Liver (tissue), 9 donors: ENCODE measurements around the gene SAMD4A. TPM values are rescaled to one million over a fixed set of nuclear protein-coding genes. Genes with fewer than 3 reads are reported as not detected.

ENCODE experiments used
- DNase-seq: peaks from one replicate; pipeline ENCODE4 v3.0.0-alpha.2; 2017; ENCODE audit warnings: low spot score
- H3K27ac ChIP-seq, 2 donors: one replicate each; pipeline ENCODE4 v1.7.0; 2013; ENCODE audit warnings: inconsistent platforms in 2 of 2, low read length in 2 of 2, control low read depth in 1 of 2, low read depth in 1 of 2, mild to moderate bottlenecking in 1 of 2
- H3K27me3 ChIP-seq, 4 donors: one replicate each; pipeline versions ENCODE4 v1.6.1 to v1.7.0; 2013; ENCODE audit warnings: low read length in 3 of 4, inconsistent platforms in 1 of 4, mild to moderate bottlenecking in 1 of 4, moderate library complexity in 1 of 4; ENCODE audit not compliant: control insufficient read depth in 4 of 4, insufficient read depth in 4 of 4
- H3K36me3 ChIP-seq, 4 donors: one replicate each; pipeline versions ENCODE4 v1.6.1 to v1.7.0; 2013; ENCODE audit warnings: low read length in 3 of 4, mild to moderate bottlenecking in 3 of 4, low read depth in 1 of 4, moderate library complexity in 1 of 4; ENCODE audit not compliant: control insufficient read depth in 4 of 4, insufficient read depth in 3 of 4
- H3K4me1 ChIP-seq, 4 donors: one replicate each; pipeline versions ENCODE4 v1.6.1 to v1.7.0; 2013; ENCODE audit warnings: low read length in 3 of 4, mild to moderate bottlenecking in 3 of 4, moderate library complexity in 1 of 4; ENCODE audit not compliant: control insufficient read depth in 4 of 4, insufficient read depth in 4 of 4
- H3K4me3 ChIP-seq, 3 donors: one replicate each; pipeline versions ENCODE4 v1.6.1 to v1.7.0; 2013; ENCODE audit warnings: low read length in 3 of 3, control low read depth in 1 of 3, low read depth in 1 of 3, mild to moderate bottlenecking in 1 of 3
- H3K9ac ChIP-seq, 2 donors: one replicate each; pipeline ENCODE4 v1.7.0; 2013; ENCODE audit warnings: low read length in 2 of 2, mild to moderate bottlenecking in 2 of 2, moderate library complexity in 2 of 2, control low read depth in 1 of 2, low read depth in 1 of 2
- H3K9me3 ChIP-seq, 4 donors: one replicate each; pipeline versions ENCODE4 v1.6.1 to v1.7.0; 2013; ENCODE audit warnings: low read length in 3 of 4; ENCODE audit not compliant: control insufficient read depth in 4 of 4
- FOXA2 ChIP-seq: IDR thresholded peaks from 2 replicates; pipeline ENCODE4 v1.6.1; 2016; ENCODE audit warnings: antibody characterized with exemption
- GABPA ChIP-seq, 2 donors: IDR thresholded peaks in 1 of 2; conservative IDR thresholded peaks in 1 of 2; 2 replicates each; pipeline ENCODE4 v1.6.1; 2016; ENCODE audit warnings: antibody characterized with exemption in 2 of 2, mild to moderate bottlenecking in 1 of 2, moderate library complexity in 1 of 2
- HNF4A ChIP-seq, 2 donors: conservative IDR thresholded peaks; 2 replicates each; pipeline ENCODE4 v1.6.1; 2016; ENCODE audit warnings: antibody characterized with exemption in 2 of 2, mild to moderate bottlenecking in 2 of 2
- HNF4G ChIP-seq: IDR thresholded peaks from 2 replicates; pipeline ENCODE4 v1.6.1; 2016; ENCODE audit warnings: antibody characterized with exemption
- JUND ChIP-seq, 2 donors: IDR thresholded peaks; 2 replicates each; pipeline ENCODE4 v1.6.1; 2016; ENCODE audit warnings: antibody characterized with exemption in 2 of 2
- MAX ChIP-seq: IDR thresholded peaks from 2 replicates; pipeline ENCODE4 v1.6.1; 2016; ENCODE audit warnings: antibody characterized with exemption
- NR2F2 ChIP-seq: IDR thresholded peaks from 2 replicates; pipeline ENCODE4 v1.6.1; 2016; ENCODE audit warnings: antibody characterized with exemption
- RAD21 ChIP-seq, 2 donors: IDR thresholded peaks; 2 replicates each; pipeline ENCODE4 v1.6.1; 2016; ENCODE audit warnings: antibody characterized with exemption in 2 of 2, mild to moderate bottlenecking in 2 of 2
- REST ChIP-seq: IDR thresholded peaks from 2 replicates; pipeline ENCODE4 v1.6.1; 2016; ENCODE audit warnings: antibody characterized with exemption, mild to moderate bottlenecking
- RXRA ChIP-seq, 2 donors: IDR thresholded peaks; 2 replicates each; pipeline ENCODE4 v1.6.1; 2017 to 2018; ENCODE audit warnings: antibody characterized with exemption in 2 of 2, mild to moderate bottlenecking in 1 of 2
- SP1 ChIP-seq: IDR thresholded peaks from 2 replicates; pipeline ENCODE4 v1.6.1; 2018; ENCODE audit warnings: antibody characterized with exemption, mild to moderate bottlenecking
- TAF1 ChIP-seq: conservative IDR thresholded peaks from 2 replicates; pipeline ENCODE4 v1.6.1; 2016; ENCODE audit warnings: antibody characterized with exemption, mild to moderate bottlenecking
- YY1 ChIP-seq: IDR thresholded peaks from 2 replicates; pipeline ENCODE4 v1.6.1; 2016; ENCODE audit warnings: antibody characterized with exemption, mild to moderate bottlenecking
- WGBS: extraction: QIAGEN DNeasy Blood & Tissue Kit; methylation state at CpG from one replicate; pipeline ENCODE4 v1.1.7; 2013; 5-methylcytosine and 5-hydroxymethylcytosine counted together
- polyA plus RNA-seq, 2 donors: library from polyadenylated mRNA; stranded (reverse) in 1 of 2; unstranded in 1 of 2; fragments of 200-250 nt in 1 of 2; fragments of >200 nt in 1 of 2; fragmentation: Nextera tagmentation in 1 of 2; extraction: Ambion mirVana in 1 of 2; gene quantifications; one replicate each; pipeline versions ENCODE4 v1.2.1 to v1.2.3, GENCODE V29; 2013 to 2015
- total RNA-seq, 2 donors: library from RNA; depleted of rRNA; stranded (reverse); fragments of >200 nt; gene quantifications; one replicate each; pipeline ENCODE4 v1.2.3, GENCODE V29; 2014
- TF ChIP-seq, protein P1 (sequence below): fragments of 150-350 bp; IDR thresholded peaks from 2 replicates; pipeline ENCODE4 v1.5.1; 2017; ENCODE audit warnings: improper control_type of control experiment, low read depth, low read length; ENCODE audit not compliant: missing input control
- donor health status: healthy.
- donor health status: healthy.
- donor health status: healthy.
- donor health status: healthy.
- donor health status: healthy.

SAMD4A gene
- total and polyA plus RNA-seq, 4 donors: 4.3 to 17.8 (median 8.1) TPM

GRCh38 chr14:54769951-54770863 is 203.3 kb downstream of the SAMD4A start:
- WGBS: 93% methylated on average over 14 of the region's 14 CpGs
- Histone ChIP-seq H3K4me3 (no peak overlapping the region), H3K27me3 (no peaks in the 10 kb centered on the region), H3K36me3 (peaks cover 0 to 42% (median 24%) of the 10 kb centered on the region in 4 donors), H3K4me1 (peaks cover 4 to 24% (median 16%) of the 10 kb centered on the region in 4 donors), H3K27ac (no peak overlapping the region), H3K9ac (no peak overlapping the region), H3K9me3 (no peaks in the 10 kb centered on the region)
- no peak for TF ChIP-seq HNF4A (conservative IDR thresholded peaks at IDR 0.05)
- TF ChIP-seq HNF4G: no peak
- no peak for TF ChIP-seq SP1
- TF ChIP-seq RXRA (IDR thresholded peaks at IDR 0.05): no peak
- no peak for TF ChIP-seq TAF1
- TF ChIP-seq FOXA2: no peak
- TF ChIP-seq MAX: no peak
- no peak for DNase-seq

DNA sequence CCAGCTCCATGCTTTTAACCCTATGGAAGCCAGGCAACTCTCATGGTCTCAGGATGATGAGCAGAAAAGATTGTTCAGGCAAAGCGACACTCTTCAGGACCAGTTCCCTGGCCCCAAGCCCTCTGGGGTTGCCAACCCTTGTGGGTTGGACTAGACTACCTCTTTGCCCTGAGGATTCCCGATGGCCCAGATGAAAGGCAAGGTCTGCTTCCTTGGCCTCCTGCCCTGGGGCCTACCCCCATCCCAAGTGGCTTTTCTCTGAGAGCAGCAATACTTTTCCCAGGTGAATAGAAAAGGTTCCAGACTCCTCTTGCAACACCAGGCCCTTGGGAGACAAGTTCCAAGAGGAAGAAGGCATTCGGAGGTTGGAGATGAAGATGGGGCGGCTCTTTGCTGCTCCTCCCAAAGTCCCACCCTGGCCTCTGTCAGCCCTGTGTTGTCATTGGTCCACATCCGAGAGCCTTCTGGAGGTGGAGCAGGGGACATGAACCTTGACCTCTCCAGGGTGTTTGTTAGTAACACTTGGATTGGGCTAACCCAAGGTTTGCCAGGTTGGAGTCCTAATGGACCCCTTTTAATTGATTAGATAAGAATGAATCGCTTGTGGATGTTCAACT is 204.6 kb downstream of the SAMD4A start:
- peak; percentile 34 to 44 for TF ChIP-seq HNF4A (conservative IDR thresholded peaks at IDR 0.05)
- TF ChIP-seq, protein P1, sequence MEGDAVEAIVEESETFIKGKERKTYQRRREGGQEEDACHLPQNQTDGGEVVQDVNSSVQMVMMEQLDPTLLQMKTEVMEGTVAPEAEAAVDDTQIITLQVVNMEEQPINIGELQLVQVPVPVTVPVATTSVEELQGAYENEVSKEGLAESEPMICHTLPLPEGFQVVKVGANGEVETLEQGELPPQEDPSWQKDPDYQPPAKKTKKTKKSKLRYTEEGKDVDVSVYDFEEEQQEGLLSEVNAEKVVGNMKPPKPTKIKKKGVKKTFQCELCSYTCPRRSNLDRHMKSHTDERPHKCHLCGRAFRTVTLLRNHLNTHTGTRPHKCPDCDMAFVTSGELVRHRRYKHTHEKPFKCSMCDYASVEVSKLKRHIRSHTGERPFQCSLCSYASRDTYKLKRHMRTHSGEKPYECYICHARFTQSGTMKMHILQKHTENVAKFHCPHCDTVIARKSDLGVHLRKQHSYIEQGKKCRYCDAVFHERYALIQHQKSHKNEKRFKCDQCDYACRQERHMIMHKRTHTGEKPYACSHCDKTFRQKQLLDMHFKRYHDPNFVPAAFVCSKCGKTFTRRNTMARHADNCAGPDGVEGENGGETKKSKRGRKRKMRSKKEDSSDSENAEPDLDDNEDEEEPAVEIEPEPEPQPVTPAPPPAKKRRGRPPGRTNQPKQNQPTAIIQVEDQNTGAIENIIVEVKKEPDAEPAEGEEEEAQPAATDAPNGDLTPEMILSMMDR: no peak
- no peak for TF ChIP-seq MAX
- no peak for TF ChIP-seq FOXA2
- no peak for TF ChIP-seq TAF1
- no peak for TF ChIP-seq HNF4G
- TF ChIP-seq RXRA (IDR thresholded peaks at IDR 0.05): peak; percentile 33 to 65
- no peak for TF ChIP-seq JUND (IDR thresholded peaks at IDR 0.05)
- no peak overlapping the region for H3K9ac ChIP-seq
- no peak for DNase-seq
- H3K4me3 ChIP-seq: no peak overlapping the region
- H3K9me3 ChIP-seq: no peaks in the 10 kb centered on the region
- H3K4me1 ChIP-seq: peaks cover 4 to 37% (median 29%) of the 10 kb centered on the region in 4 donors
- H3K27ac ChIP-seq: peak overlapping the region in 1 of 2 donors; percentile 84
- peaks cover 0 to 32% (median 18%) of the 10 kb centered on the region in 4 donors for H3K36me3 ChIP-seq
- no peaks in the 10 kb centered on the region for H3K27me3 ChIP-seq
- 52% methylated on average over 6 of the region's 6 CpGs for WGBS

DNA sequence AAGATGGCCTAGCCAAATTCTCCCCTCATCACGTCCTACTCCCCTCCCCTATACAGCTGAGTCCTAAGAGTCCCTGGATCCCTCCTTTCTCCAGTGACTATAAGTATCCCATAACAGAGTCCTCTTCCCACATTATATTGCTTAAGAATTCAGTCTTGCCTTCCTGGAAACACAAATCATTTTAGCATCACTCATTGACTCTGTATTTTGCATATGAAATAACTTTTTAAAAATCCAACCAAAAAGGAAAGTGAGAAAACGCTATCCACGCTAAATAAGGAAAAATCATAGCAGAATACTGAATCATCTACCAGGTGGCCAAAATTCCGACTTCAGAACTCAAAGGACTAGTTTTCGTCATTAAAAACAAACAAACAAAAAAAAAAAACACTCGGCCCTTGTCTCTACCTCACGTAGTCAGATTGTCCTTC is 205.5 kb downstream of the SAMD4A start:
- 66% methylated on average over 7 of the region's 7 CpGs for WGBS
- Histone ChIP-seq H3K36me3 (peaks cover 0 to 26% (median 13%) of the 10 kb centered on the region in 4 donors), H3K9ac (peak overlapping the region in 1 of 2 donors; percentile 46), H3K9me3 (no peaks in the 10 kb centered on the region), H3K4me1 (peaks cover 7 to 47% (median 38%) of the 10 kb centered on the region in 4 donors), H3K27me3 (no peaks in the 10 kb centered on the region), H3K4me3 (no peak overlapping the region), H3K27ac (peak overlapping the region; percentile 53 to 84)
- no peak for DNase-seq
- TF ChIP-seq TAF1: no peak
- no peak for TF ChIP-seq REST
- no peak for TF ChIP-seq NR2F2
- no peak for TF ChIP-seq HNF4G
- TF ChIP-seq, protein P1: no peak
- TF ChIP-seq YY1: no peak
- TF ChIP-seq RXRA (IDR thresholded peaks at IDR 0.05): no peak
- no peak for TF ChIP-seq RAD21 (IDR thresholded peaks at IDR 0.05)
- TF ChIP-seq MAX: no peak
- no peak for TF ChIP-seq GABPA (IDR thresholded peaks at IDR 0.05 in 1 of 2, conservative IDR thresholded peaks at IDR 0.05 in 1 of 2)
- TF ChIP-seq HNF4A (conservative IDR thresholded peaks at IDR 0.05): no peak
